ENCODE measurements around the gene SORL1. TPM values are rescaled to one million over a fixed set of nuclear protein-coding genes. Genes with fewer than 3 reads are reported as not detected.

Gene SORL1
- total RNA-seq, 2 donors from 2014 or later: 66.1 to 121 TPM

DNA sequence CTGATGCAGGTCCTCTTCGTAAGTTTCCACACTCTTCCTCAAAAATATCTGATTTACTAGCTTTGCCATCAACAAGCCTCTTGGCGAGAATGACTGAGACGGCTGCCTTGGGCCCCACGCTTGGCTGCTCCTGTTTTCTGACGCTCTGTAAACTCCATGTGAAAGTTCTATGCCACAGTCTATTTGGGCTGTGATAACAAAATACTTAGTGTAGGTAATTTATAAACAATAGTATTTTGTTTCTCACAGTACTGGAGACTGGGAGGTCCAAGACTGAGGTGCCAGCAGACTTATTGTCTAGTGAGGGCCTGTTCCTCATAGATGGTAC lies 123.8 kb downstream of the SORL1 start:
- Histone ChIP-seq H3K27me3 (no peaks in the 10 kb centered on the region), H3K9me3 (no peaks in the 10 kb centered on the region), H3K36me3 (no peaks in the 10 kb centered on the region), H3K4me1 (no peaks in the 10 kb centered on the region), H3K27ac (no peak overlapping the region), H3K4me3 (no peak overlapping the region), H3K9ac (ENCODE audit: low read depth in 2 of 2, low read length in 2 of 2) (no peak overlapping the region)
- no peak for DNase-seq
- TF ChIP-seq, protein P1, sequence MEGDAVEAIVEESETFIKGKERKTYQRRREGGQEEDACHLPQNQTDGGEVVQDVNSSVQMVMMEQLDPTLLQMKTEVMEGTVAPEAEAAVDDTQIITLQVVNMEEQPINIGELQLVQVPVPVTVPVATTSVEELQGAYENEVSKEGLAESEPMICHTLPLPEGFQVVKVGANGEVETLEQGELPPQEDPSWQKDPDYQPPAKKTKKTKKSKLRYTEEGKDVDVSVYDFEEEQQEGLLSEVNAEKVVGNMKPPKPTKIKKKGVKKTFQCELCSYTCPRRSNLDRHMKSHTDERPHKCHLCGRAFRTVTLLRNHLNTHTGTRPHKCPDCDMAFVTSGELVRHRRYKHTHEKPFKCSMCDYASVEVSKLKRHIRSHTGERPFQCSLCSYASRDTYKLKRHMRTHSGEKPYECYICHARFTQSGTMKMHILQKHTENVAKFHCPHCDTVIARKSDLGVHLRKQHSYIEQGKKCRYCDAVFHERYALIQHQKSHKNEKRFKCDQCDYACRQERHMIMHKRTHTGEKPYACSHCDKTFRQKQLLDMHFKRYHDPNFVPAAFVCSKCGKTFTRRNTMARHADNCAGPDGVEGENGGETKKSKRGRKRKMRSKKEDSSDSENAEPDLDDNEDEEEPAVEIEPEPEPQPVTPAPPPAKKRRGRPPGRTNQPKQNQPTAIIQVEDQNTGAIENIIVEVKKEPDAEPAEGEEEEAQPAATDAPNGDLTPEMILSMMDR (IDR thresholded peaks at IDR 0.05): no peak
- intact Hi-C loops (cut with DNase I): no loop called here

DNA sequence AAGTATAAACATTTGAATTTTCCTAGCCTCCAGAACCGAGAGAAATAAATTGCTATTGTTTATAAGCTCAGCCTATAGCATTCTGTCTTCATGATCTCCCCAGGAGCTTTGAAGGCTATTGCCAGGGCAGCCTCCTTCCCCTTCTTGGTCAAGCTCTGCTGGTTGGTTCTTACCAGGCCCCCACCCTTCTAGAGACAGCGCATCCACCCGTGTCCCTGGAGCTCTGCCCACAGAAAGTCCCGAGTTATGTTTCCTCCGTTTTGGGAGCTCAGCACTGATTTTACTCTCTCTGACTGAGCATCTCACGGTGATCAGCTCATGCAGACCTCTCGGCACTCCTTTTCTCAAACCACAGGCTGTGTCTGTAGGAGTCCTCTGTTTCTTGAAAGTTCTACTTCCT lies 124.4 kb downstream of the SORL1 start:
- H3K9ac ChIP-seq (ENCODE audit: low read depth in 2 of 2, low read length in 2 of 2): no peak overlapping the region
- no peaks in the 10 kb centered on the region for H3K4me1 ChIP-seq
- no peaks in the 10 kb centered on the region for H3K27me3 ChIP-seq
- no peaks in the 10 kb centered on the region for H3K36me3 ChIP-seq
- TF ChIP-seq, protein P1 (IDR thresholded peaks at IDR 0.05): no peak
- no peaks in the 10 kb centered on the region for H3K9me3 ChIP-seq
- no peak for DNase-seq
- H3K4me3 ChIP-seq: no peak overlapping the region
- H3K27ac ChIP-seq: no peak overlapping the region
- intact Hi-C loops (cut with DNase I): no loop called here

DNA sequence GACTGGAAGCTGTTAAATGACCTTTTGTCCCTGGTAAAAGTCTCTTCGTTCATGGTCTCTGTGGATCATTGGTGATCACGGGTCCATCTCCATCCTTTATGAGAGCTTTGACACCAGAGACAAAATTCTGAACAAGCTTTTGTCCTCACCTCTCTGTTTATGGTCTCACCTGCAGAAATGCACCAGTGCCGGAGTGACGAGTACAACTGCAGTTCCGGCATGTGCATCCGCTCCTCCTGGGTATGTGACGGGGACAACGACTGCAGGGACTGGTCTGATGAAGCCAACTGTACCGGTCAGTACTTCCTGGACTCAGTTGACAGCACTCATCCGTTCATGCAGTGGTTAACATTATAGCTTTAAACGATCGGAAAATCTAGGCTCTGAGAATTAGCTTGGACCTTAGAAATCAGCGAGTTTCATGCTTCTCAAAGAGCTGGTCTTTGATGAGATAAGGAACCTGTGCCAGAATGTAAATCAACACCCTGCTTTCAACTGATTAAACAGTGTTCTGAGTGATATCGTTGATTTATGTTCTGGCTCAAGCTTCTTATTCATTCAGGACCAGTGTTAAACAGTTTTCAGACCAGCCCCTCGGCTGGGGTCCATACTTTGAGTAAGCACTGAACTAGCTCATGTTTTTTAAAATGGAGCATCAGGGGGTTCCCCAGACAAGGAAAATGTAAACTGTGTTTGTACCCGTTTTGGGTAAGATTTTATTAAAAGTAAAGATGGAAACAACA lies 125.2 kb downstream of the SORL1 start:
- intact Hi-C loops (cut with DNase I): no loop called here
- H3K27me3 ChIP-seq: no peaks in the 10 kb centered on the region
- no peaks in the 10 kb centered on the region for H3K4me1 ChIP-seq
- no peak overlapping the region for H3K4me3 ChIP-seq
- no peak overlapping the region for H3K27ac ChIP-seq
- no peaks in the 10 kb centered on the region for H3K9me3 ChIP-seq
- no peak overlapping the region for H3K9ac ChIP-seq (ENCODE audit: low read depth in 2 of 2, low read length in 2 of 2)
- TF ChIP-seq, protein P1 (IDR thresholded peaks at IDR 0.05): no peak
- H3K36me3 ChIP-seq: no peaks in the 10 kb centered on the region
- DNase-seq: no peak

DNA sequence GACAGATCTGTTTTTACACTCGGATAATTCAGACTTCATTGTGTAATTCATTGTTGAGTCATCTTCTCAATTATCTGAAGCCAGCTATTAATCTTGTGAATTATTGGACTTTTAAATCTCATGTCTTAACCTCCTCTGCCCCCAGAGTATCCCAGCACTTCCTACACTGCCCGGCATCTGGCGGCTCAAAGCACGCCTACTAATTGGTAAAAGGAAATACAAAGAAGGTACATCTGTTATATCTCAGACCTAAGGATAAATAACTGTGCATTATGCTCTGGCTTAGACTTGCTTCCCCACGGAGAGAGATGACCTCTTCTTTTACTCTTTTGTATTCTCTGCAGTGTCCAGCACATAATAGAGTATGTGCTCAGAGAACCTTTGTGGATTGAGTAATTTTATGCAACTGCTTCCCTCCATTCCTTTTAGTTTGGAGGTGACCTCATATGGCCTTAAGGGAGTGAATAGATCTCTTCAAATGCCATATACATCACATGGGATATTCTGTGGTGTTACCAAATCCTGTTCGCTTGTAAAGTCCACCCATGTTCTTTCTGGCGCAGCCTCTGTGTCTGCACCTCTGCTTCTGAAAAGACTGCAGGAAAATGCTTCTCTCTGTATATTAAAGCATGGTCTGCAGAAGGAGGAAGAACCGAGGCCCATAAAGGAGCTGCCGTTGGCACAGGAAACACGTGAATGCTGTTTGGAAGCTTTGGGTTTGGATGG lies 126.3 kb downstream of the SORL1 start:
- no peaks in the 10 kb centered on the region for H3K4me1 ChIP-seq
- H3K4me3 ChIP-seq: no peak overlapping the region
- TF ChIP-seq, protein P1 (IDR thresholded peaks at IDR 0.05): no peak
- H3K9ac ChIP-seq (ENCODE audit: low read depth in 2 of 2, low read length in 2 of 2): no peak overlapping the region
- no peaks in the 10 kb centered on the region for H3K9me3 ChIP-seq
- intact Hi-C loops (cut with DNase I): no loop called here
- DNase-seq: no peak
- no peak overlapping the region for H3K27ac ChIP-seq
- no peaks in the 10 kb centered on the region for H3K27me3 ChIP-seq
- no peaks in the 10 kb centered on the region for H3K36me3 ChIP-seq

DNA sequence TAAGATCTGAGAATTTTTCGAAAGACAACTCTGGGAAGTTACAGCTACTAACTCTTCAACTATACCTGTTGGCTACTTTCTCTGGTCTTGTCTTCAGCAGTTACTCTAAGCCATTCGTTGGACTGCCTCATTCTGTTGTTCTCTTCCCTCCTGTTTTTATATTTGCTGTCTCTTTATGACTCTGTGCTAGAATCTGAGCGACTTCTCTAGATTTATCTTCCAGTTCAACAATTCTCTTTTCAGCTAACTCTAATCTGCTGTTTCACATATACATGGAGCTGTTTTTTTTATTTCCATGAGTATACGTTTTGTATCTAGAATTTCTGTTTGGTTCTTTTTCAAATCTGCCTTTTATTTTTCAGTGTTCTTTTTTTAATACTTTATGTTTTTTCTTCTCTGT lies 128.0 kb downstream of the SORL1 start:
- DNase-seq: no peak
- Histone ChIP-seq H3K9me3 (no peaks in the 10 kb centered on the region), H3K27me3 (no peaks in the 10 kb centered on the region), H3K36me3 (no peaks in the 10 kb centered on the region), H3K4me1 (no peaks in the 10 kb centered on the region), H3K4me3 (no peak overlapping the region), H3K27ac (no peak overlapping the region), H3K9ac (ENCODE audit: low read depth in 2 of 2, low read length in 2 of 2) (no peak overlapping the region)
- TF ChIP-seq, protein P1 (IDR thresholded peaks at IDR 0.05): no peak
- intact Hi-C loops (cut with DNase I): no loop called here

Data from colonic mucosa (tissue), 4 donors.